Measurements from ENCODE around the gene SYCP2L. TPM values are rescaled to one million over a fixed set of nuclear protein-coding genes. Genes with fewer than 3 reads are reported as not detected.

Gene SYCP2L
- total and polyA plus RNA-seq, 2 donors from 2014 or later = 1.0 to 1.5 TPM

DNA sequence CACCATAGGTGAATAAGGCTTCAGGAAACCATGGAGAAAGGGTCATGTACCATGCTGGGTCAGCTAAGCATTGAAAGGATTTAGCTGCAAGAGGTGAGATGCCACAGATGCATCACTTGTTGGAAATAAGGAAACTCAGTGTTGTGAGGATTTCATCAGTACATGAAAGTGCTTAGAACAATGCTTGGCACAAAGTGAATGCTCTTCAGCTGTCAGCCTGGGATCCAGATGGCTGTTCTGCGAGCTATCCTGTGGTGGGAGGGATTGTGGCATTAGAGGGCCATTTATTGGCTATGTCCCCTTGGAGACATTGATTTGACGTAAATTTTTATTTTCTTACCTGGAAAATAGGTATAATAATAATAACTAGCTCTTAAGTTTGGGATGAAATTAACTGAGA, 104.3 kb downstream of the SYCP2L start:
- no peak for FAIRE-seq
- intact Hi-C loops (cut with DNase I) = no loop called here
- TF ChIP-seq, protein P1, sequence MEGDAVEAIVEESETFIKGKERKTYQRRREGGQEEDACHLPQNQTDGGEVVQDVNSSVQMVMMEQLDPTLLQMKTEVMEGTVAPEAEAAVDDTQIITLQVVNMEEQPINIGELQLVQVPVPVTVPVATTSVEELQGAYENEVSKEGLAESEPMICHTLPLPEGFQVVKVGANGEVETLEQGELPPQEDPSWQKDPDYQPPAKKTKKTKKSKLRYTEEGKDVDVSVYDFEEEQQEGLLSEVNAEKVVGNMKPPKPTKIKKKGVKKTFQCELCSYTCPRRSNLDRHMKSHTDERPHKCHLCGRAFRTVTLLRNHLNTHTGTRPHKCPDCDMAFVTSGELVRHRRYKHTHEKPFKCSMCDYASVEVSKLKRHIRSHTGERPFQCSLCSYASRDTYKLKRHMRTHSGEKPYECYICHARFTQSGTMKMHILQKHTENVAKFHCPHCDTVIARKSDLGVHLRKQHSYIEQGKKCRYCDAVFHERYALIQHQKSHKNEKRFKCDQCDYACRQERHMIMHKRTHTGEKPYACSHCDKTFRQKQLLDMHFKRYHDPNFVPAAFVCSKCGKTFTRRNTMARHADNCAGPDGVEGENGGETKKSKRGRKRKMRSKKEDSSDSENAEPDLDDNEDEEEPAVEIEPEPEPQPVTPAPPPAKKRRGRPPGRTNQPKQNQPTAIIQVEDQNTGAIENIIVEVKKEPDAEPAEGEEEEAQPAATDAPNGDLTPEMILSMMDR (IDR thresholded peaks at IDR 0.05; ENCODE audit: borderline replicate concordance, extremely low read depth, insufficient read depth) = no peak

DNA sequence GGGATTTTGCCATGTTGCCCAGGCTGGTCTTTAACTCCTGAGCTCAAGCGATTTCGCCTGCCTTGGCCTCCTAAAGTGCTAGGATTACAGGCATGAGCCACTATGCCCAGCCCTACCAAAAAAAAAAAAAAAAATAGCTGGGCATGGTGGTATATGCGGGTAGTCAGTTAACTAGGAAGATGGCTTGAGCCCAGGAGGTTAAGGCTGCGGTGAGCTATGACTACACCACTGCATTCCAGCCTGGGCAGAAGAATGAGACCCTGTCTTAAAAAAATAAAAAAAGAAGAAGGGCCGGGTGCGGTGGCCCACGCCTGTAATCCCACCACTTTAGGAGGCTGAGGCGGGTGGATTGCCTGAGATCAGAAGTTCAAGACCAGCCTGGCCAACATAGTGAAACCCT, 107.0 kb downstream of the SYCP2L start:
- intact Hi-C loops (cut with DNase I) = no loop called here

More for the DNA sequence above, 104.3 kb downstream of the SYCP2L start:
- no peak overlapping the region for H3K27ac ChIP-seq (ENCODE audit: low read depth in 2 of 2, low read length in 2 of 2)
- no peaks in the 10 kb centered on the region for H3K27me3 ChIP-seq (ENCODE audit: control insufficient read depth, insufficient read depth, low read length)
- H3K9ac ChIP-seq (ENCODE audit: low read length in 3 of 3) = no peak overlapping the region
- H3K9me3 ChIP-seq (ENCODE audit: control insufficient read depth in 2 of 3, insufficient read depth in 1 of 3, low read length in 3 of 3) = no peaks in the 10 kb centered on the region
- no peak overlapping the region for H3K4me3 ChIP-seq (ENCODE audit: low read length in 3 of 3)
- H3K4me1 ChIP-seq (ENCODE audit: control insufficient read depth in 2 of 3, insufficient read depth in 2 of 3, low read depth in 1 of 3, low read length in 3 of 3) = no peaks in the 10 kb centered on the region
- DNase-seq = no peak
- H3K36me3 ChIP-seq (ENCODE audit: control insufficient read depth in 2 of 3, insufficient read depth in 3 of 3, low read length in 3 of 3) = no peaks in the 10 kb centered on the region

DNA sequence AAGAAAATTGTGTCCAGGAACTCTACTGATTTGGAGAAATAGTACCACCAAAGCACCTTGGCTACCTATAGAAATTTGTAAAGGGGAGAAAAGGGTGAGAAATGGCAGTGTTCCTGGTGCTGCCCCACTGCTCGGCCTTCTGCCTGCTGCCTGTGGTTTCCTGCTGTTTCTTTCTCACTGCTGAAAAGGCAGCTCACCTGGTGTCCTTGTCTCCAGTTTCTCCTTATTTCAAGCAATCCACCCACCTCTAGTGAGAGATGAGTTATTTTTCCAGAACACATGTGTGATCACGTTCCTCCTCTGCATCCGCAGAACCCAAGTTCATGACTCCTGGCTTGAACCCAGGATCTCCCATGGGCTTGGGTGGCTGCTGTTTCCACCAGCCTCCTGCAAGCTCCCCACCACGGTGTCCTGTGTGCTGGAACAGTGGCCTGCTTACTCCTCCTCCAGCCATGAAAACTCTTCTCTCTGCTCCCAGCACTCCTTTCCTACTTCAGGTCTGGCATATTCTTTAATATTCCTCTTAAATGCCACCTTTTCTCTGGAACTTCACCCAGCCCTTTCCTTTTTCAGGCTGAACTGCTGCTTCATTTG, 108.4 kb downstream of the SYCP2L start:
- no peak overlapping the region for H3K27ac ChIP-seq (ENCODE audit: low read depth in 2 of 2, low read length in 2 of 2)
- TF ChIP-seq, protein P1 (IDR thresholded peaks at IDR 0.05; ENCODE audit: borderline replicate concordance, extremely low read depth, insufficient read depth) = no peak
- no peaks in the 10 kb centered on the region for H3K9me3 ChIP-seq (ENCODE audit: control insufficient read depth in 2 of 3, insufficient read depth in 1 of 3, low read length in 3 of 3)
- FAIRE-seq = no peak
- DNase-seq = no peak
- no peak overlapping the region for H3K9ac ChIP-seq (ENCODE audit: low read length in 3 of 3)
- H3K36me3 ChIP-seq (ENCODE audit: control insufficient read depth in 2 of 3, insufficient read depth in 3 of 3, low read length in 3 of 3) = no peaks in the 10 kb centered on the region
- H3K4me3 ChIP-seq (ENCODE audit: low read length in 3 of 3) = no peak overlapping the region
- intact Hi-C loops (cut with DNase I) = no loop called here
- H3K4me1 ChIP-seq (ENCODE audit: control insufficient read depth in 2 of 3, insufficient read depth in 2 of 3, low read depth in 1 of 3, low read length in 3 of 3) = no peaks in the 10 kb centered on the region
- no peaks in the 10 kb centered on the region for H3K27me3 ChIP-seq (ENCODE audit: control insufficient read depth, insufficient read depth, low read length)

More for the DNA sequence above, 107.0 kb downstream of the SYCP2L start:
- Histone ChIP-seq H3K27me3 (ENCODE audit: control insufficient read depth, insufficient read depth, low read length) (no peaks in the 10 kb centered on the region), H3K9ac (ENCODE audit: low read length in 3 of 3) (no peak overlapping the region), H3K27ac (ENCODE audit: low read depth in 2 of 2, low read length in 2 of 2) (no peak overlapping the region), H3K4me1 (ENCODE audit: control insufficient read depth in 2 of 3, insufficient read depth in 2 of 3, low read depth in 1 of 3, low read length in 3 of 3) (no peaks in the 10 kb centered on the region), H3K9me3 (ENCODE audit: control insufficient read depth in 2 of 3, insufficient read depth in 1 of 3, low read length in 3 of 3) (no peaks in the 10 kb centered on the region), H3K4me3 (ENCODE audit: low read length in 3 of 3) (no peak overlapping the region), H3K36me3 (ENCODE audit: control insufficient read depth in 2 of 3, insufficient read depth in 3 of 3, low read length in 3 of 3) (no peaks in the 10 kb centered on the region)
- TF ChIP-seq, protein P1 (IDR thresholded peaks at IDR 0.05; ENCODE audit: borderline replicate concordance, extremely low read depth, insufficient read depth) = no peak
- FAIRE-seq (no peak), DNase-seq (no peak)

DNA sequence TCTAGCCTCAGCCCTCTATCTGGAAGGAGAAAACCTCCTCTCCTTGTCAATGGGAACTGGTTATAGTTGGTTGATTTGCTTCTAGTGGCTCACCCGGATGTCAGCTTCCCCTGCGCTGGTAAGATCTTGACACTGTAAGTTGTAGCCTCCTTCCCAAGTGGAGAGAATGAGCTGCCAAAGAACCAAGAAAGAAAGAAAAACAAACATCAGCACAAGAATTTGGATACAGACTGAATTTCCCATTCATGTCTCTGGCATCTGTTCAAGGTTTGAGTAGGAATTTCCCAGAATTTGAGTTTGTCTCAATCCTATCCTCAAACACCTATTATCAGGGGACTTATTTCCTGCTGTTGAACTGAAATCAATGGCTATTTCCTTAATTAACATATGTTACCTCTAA, 113.1 kb downstream of the SYCP2L start:
- intact Hi-C loops (cut with DNase I) = no loop called here

More for the DNA sequence above, 113.1 kb downstream of the SYCP2L start:
- Histone ChIP-seq H3K27ac (ENCODE audit: low read depth in 2 of 2, low read length in 2 of 2) (no peak overlapping the region), H3K27me3 (ENCODE audit: control insufficient read depth, insufficient read depth, low read length) (no peaks in the 10 kb centered on the region), H3K9me3 (ENCODE audit: control insufficient read depth in 2 of 3, insufficient read depth in 1 of 3, low read length in 3 of 3) (no peaks in the 10 kb centered on the region), H3K9ac (ENCODE audit: low read length in 3 of 3) (no peak overlapping the region), H3K4me3 (ENCODE audit: low read length in 3 of 3) (no peak overlapping the region), H3K4me1 (ENCODE audit: control insufficient read depth in 2 of 3, insufficient read depth in 2 of 3, low read depth in 1 of 3, low read length in 3 of 3) (no peaks in the 10 kb centered on the region), H3K36me3 (ENCODE audit: control insufficient read depth in 2 of 3, insufficient read depth in 3 of 3, low read length in 3 of 3) (no peaks in the 10 kb centered on the region)
- DNase-seq = no peak
- FAIRE-seq = no peak
- TF ChIP-seq, protein P1 (IDR thresholded peaks at IDR 0.05; ENCODE audit: borderline replicate concordance, extremely low read depth, insufficient read depth) = no peak
